Small intestine (tissue), 7 donors: ENCODE measurements around the gene PLEKHG3. TPM values are rescaled to one million over a fixed set of nuclear protein-coding genes. Genes with fewer than 3 reads are reported as not detected.

Experiments
- DNase-seq, 2 donors: peaks; one replicate each; pipeline versions ENCODE4 v3.0.0 to v3.0.0-alpha.2; 2013
- FAIRE-seq: peaks from 2 replicates; lab custom pipeline; 2012; peaks lifted over from hg19 to GRCh38; lab: Jason Lieb, UNC
- H3K27ac ChIP-seq, 3 donors: one replicate each; pipeline ENCODE4 v1.5.1; 2013; ENCODE audit warnings: low read length in 2 of 3, mild to moderate bottlenecking in 2 of 3, control low read depth in 1 of 3, inconsistent platforms in 1 of 3, low read depth in 1 of 3, moderate library complexity in 1 of 3
- H3K27me3 ChIP-seq, 3 donors: one replicate each; pipeline ENCODE4 v1.6.1; 2013; ENCODE audit warnings: low read length in 3 of 3, inconsistent platforms in 1 of 3; ENCODE audit not compliant: control insufficient read depth in 3 of 3, insufficient read depth in 3 of 3
- H3K36me3 ChIP-seq, 3 donors: one replicate each; pipeline ENCODE4 v1.6.1; 2013; ENCODE audit warnings: low read length in 3 of 3, inconsistent platforms in 1 of 3, low read depth in 1 of 3, mild to moderate bottlenecking in 1 of 3, moderate library complexity in 1 of 3; ENCODE audit not compliant: control insufficient read depth in 3 of 3, insufficient read depth in 2 of 3
- H3K4me1 ChIP-seq, 3 donors: one replicate each; pipeline ENCODE4 v1.6.1; 2013; ENCODE audit warnings: low read length in 2 of 3, inconsistent platforms in 1 of 3, low read depth in 1 of 3, mild to moderate bottlenecking in 1 of 3, moderate library complexity in 1 of 3; ENCODE audit not compliant: control insufficient read depth in 3 of 3, insufficient read depth in 2 of 3
- H3K4me3 ChIP-seq, 3 donors: one replicate each; pipeline ENCODE4 v1.5.1; 2013; ENCODE audit warnings: low read length in 3 of 3, control low read depth in 1 of 3, inconsistent platforms in 1 of 3, low read depth in 1 of 3, mild to moderate bottlenecking in 1 of 3, moderate library complexity in 1 of 3
- H3K9me3 ChIP-seq, 2 donors: one replicate each; pipeline ENCODE4 v1.6.1; 2013; ENCODE audit warnings: low read depth in 1 of 2, low read length in 1 of 2; ENCODE audit not compliant: control insufficient read depth in 2 of 2, insufficient read depth in 1 of 2
- WGBS, 3 donors: extraction: QIAGEN DNeasy Blood & Tissue Kit; methylation state at CpG; one replicate each; pipeline ENCODE4 v1.1.7; 2013; 5-methylcytosine and 5-hydroxymethylcytosine counted together
- polyA plus RNA-seq, 4 donors: library from polyadenylated mRNA; stranded (reverse) in 3 of 4; unstranded in 1 of 4; fragments of 200-250 nt in 3 of 4; fragments of 120-200 nt in 1 of 4; gene quantifications; one replicate each; pipeline versions ENCODE4 v1.2.1 to v1.2.3, GENCODE V29; 2013
- donor health status: healthy with polysubstance abuse.
- donor health status: control.
- donor health status: control.
- donor health status: Bipolar disorder and iron deficiency.
- donor health status: healthy.

The PLEKHG3 gene
- polyA plus RNA-seq, 4 donors, result 12.7 to 47.0 (median 17.1) TPM

- H3K9me3 ChIP-seq, result peaks cover 0 to 8% of the 10 kb centered on the region in 2 donors
- no peak for FAIRE-seq
- no peak overlapping the region for H3K27ac ChIP-seq
- WGBS, 3 donors, result 93 to 97% (median 96%) methylated on average over 15 of the region's 15 CpGs
- peaks cover 0 to 7% (median 0%) of the 10 kb centered on the region in 3 donors for H3K4me1 ChIP-seq
- DNase-seq, result no peak
- H3K27me3 ChIP-seq, result no peaks in the 10 kb centered on the region
- no peak overlapping the region for H3K4me3 ChIP-seq
- H3K36me3 ChIP-seq, result peaks cover 5 to 98% (median 11%) of the 10 kb centered on the region in 3 donors
Measured at GRCh38 chr14:64741961-64742360, 37.7 kb downstream of the PLEKHG3 start.

- H3K27ac ChIP-seq, result no peak overlapping the region
- H3K4me3 ChIP-seq, result no peak overlapping the region
- H3K4me1 ChIP-seq, result no peaks in the 10 kb centered on the region
- H3K36me3 ChIP-seq, result peaks cover 5 to 97% (median 11%) of the 10 kb centered on the region in 3 donors
- no peak for FAIRE-seq
- peaks cover 0 to 8% of the 10 kb centered on the region in 2 donors for H3K9me3 ChIP-seq
- H3K27me3 ChIP-seq, result no peaks in the 10 kb centered on the region
- DNase-seq, result no peak
- WGBS, 3 donors, result 95 to 97% (median 96%) methylated on average over 19 to 27 of the region's 27 CpGs
Measured at GRCh38 chr14:64743061-64743460, 38.8 kb downstream of the PLEKHG3 start.

GRCh38 chr14:64745511-64746091, 41.4 kb downstream of the PLEKHG3 start:
- Histone ChIP-seq H3K9me3 (peaks cover 0 to 8% of the 10 kb centered on the region in 2 donors), H3K36me3 (peaks cover 4 to 95% (median 11%) of the 10 kb centered on the region in 3 donors), H3K27ac (no peak overlapping the region), H3K4me3 (no peak overlapping the region), H3K27me3 (no peaks in the 10 kb centered on the region), H3K4me1 (no peaks in the 10 kb centered on the region)
- FAIRE-seq (no peak), DNase-seq (no peak)
- WGBS, 3 donors, result 60 to 65% (median 61%) methylated on average over 8 of the region's 8 CpGs

- Histone ChIP-seq H3K27ac (no peak overlapping the region), H3K27me3 (no peaks in the 10 kb centered on the region), H3K9me3 (peaks cover 0 to 8% of the 10 kb centered on the region in 2 donors), H3K36me3 (peaks cover 4 to 88% (median 5%) of the 10 kb centered on the region in 3 donors), H3K4me3 (no peak overlapping the region), H3K4me1 (no peaks in the 10 kb centered on the region)
- DNase-seq (no peak), FAIRE-seq (no peak)
- 66 to 76% (median 72%) methylated on average over 12 of the region's 12 CpGs for WGBS, 3 donors
Measured at GRCh38 chr14:64746298-64747250, 42.4 kb downstream of the PLEKHG3 start.

GRCh38 chr14:64747327-64747726, 43.1 kb downstream of the PLEKHG3 start:
- no peak for DNase-seq
- 87 to 95% (median 89%) methylated on average over 5 of the region's 5 CpGs for WGBS, 3 donors

GRCh38 chr14:64748521-64748920, 44.3 kb downstream of the PLEKHG3 start:
- H3K9me3 ChIP-seq, result peaks cover 0 to 7% of the 10 kb centered on the region in 2 donors
- H3K36me3 ChIP-seq, result peaks cover 0 to 71% (median 0%) of the 10 kb centered on the region in 3 donors
- no peak for DNase-seq
- H3K4me3 ChIP-seq, result no peak overlapping the region
- no peak overlapping the region for H3K27ac ChIP-seq
- H3K27me3 ChIP-seq, result no peaks in the 10 kb centered on the region
- no peak for FAIRE-seq
- H3K4me1 ChIP-seq, result no peaks in the 10 kb centered on the region
- WGBS, 3 donors, result 82 to 87% (median 86%) methylated on average over 6 of the region's 6 CpGs

More at GRCh38 chr14:64747327-64747726, 43.1 kb downstream of the PLEKHG3 start:
- FAIRE-seq, result no peak
- H3K4me3 ChIP-seq, result no peak overlapping the region
- H3K27ac ChIP-seq, result no peak overlapping the region
- H3K9me3 ChIP-seq, result peaks cover 0 to 8% of the 10 kb centered on the region in 2 donors
- no peaks in the 10 kb centered on the region for H3K4me1 ChIP-seq
- H3K36me3 ChIP-seq, result peaks cover 4 to 82% (median 5%) of the 10 kb centered on the region in 3 donors
- no peaks in the 10 kb centered on the region for H3K27me3 ChIP-seq

- Histone ChIP-seq H3K27me3 (no peaks in the 10 kb centered on the region), H3K27ac (no peak overlapping the region), H3K36me3 (peaks cover 0 to 70% (median 0%) of the 10 kb centered on the region in 3 donors), H3K9me3 (peaks cover 0 to 6% of the 10 kb centered on the region in 2 donors), H3K4me3 (no peak overlapping the region), H3K4me1 (no peaks in the 10 kb centered on the region)
- DNase-seq (no peak), FAIRE-seq (no peak)
- WGBS, 3 donors, result 94 to 95% (median 94%) methylated on average over 30 to 51 of the region's 51 CpGs
Measured at GRCh38 chr14:64748995-64749714, 44.9 kb downstream of the PLEKHG3 start.

GRCh38 chr14:64752909-64753308, 48.7 kb downstream of the PLEKHG3 start:
- H3K4me3 ChIP-seq, result no peak overlapping the region
- 88 to 96% (median 89%) methylated on average over 6 of the region's 6 CpGs for WGBS, 3 donors
- DNase-seq, result no peak
- H3K36me3 ChIP-seq, result peaks cover 0 to 33% (median 0%) of the 10 kb centered on the region in 3 donors
- peaks cover 0 to 33% (median under 1%) of the 10 kb centered on the region in 3 donors for H3K4me1 ChIP-seq
- no peak overlapping the region for H3K27ac ChIP-seq
- no peak for FAIRE-seq
- H3K27me3 ChIP-seq, result no peaks in the 10 kb centered on the region
- H3K9me3 ChIP-seq, result peaks cover 0 to 4% of the 10 kb centered on the region in 2 donors
